IPS-18a (cell line): ENCODE measurements around the gene PDZRN3.

Experiments used
- H3K27ac ChIP-seq: one replicate; pipeline ENCODE4 v1.5.1; 2013; ENCODE audit warnings: low read length
- H3K27me3 ChIP-seq: one replicate; pipeline ENCODE4 v1.6.1; 2013; ENCODE audit warnings: mild to moderate bottlenecking, low read length; ENCODE audit not compliant: control insufficient read depth, insufficient read depth
- H3K36me3 ChIP-seq: one replicate; pipeline ENCODE4 v1.6.1; 2013; ENCODE audit warnings: low read depth, low read length; ENCODE audit not compliant: control insufficient read depth
- H3K4me1 ChIP-seq: one replicate; pipeline ENCODE4 v1.6.1; 2013; ENCODE audit warnings: low read depth, low read length; ENCODE audit not compliant: control insufficient read depth
- H3K4me3 ChIP-seq: one replicate; pipeline ENCODE4 v1.5.1; 2013; ENCODE audit warnings: low read length
- H3K9ac ChIP-seq: one replicate; pipeline ENCODE4 v1.6.1; 2013; ENCODE audit warnings: mild to moderate bottlenecking, low read length, moderate library complexity
- H3K9me3 ChIP-seq: one replicate; pipeline ENCODE4 v1.6.1; 2013; ENCODE audit warnings: low read depth, low read length; ENCODE audit not compliant: control insufficient read depth

Gene PDZRN3

DNA sequence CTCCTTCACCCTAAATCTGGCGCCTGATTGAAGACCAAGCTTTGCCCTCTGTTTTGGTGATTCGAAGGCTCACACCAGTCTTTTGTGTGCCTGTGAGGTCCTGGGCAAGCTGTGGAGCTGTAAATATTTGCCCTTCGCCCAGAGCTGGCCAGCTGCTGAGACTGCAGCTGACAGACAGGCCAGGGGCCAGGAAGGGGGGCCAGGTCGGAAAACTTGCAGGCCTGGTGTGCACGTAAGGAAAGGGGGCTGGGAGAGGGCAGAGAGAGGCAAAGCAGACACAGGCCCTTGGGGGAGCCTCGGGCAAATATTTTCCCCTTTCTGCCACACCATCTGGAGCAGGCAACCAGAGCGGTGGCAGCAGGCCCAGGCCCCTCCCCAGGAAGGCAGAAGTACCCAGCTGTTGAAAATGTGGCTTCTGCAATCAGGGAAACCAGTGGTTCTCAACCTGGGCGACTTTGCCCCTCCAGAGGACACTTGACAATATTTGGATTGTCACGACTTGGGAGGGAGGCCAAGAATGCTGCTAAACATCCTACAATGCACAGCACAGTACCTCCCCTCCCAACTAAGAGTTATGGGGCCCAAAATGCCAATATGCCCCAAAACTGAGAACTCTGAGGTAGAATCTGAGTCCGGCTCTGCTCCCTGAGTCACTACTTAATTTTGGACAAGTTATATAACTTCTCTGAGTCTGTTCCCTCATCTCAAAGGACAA is 2.5 kb downstream of the PDZRN3 start:
- peaks cover 15% of the 10 kb centered on the region for H3K4me1 ChIP-seq
- H3K27ac ChIP-seq, result no peak overlapping the region
- H3K4me3 ChIP-seq, result peak overlapping the region; percentile 77
- H3K9me3 ChIP-seq, result no peaks in the 10 kb centered on the region
- H3K9ac ChIP-seq, result no peak overlapping the region
- no peaks in the 10 kb centered on the region for H3K36me3 ChIP-seq
- H3K27me3 ChIP-seq, result peaks cover 34% of the 10 kb centered on the region

DNA sequence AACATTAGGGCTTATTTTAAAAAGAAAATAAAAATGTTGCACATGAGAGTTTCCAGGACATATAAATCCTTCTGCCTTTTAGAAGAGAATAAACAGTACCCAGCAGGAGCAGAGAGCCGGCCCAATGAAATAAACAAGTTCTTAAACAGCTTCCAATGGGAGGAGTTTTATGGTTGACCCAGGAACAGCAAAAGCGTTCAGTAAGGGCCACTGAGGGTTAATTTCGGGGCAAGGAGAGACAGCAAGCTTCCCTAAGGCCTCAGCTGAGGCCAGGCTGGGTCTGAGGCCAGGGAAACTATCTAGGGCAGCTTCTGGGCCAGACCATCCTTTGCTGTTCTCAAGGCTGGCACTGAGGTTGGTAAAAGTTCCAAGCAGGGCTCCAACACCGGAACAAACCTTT is 3.4 kb downstream of the PDZRN3 start:
- no peak overlapping the region for H3K27ac ChIP-seq
- H3K9ac ChIP-seq, result no peak overlapping the region
- peaks cover 15% of the 10 kb centered on the region for H3K4me1 ChIP-seq
- H3K9me3 ChIP-seq, result no peaks in the 10 kb centered on the region
- no peaks in the 10 kb centered on the region for H3K36me3 ChIP-seq
- H3K4me3 ChIP-seq, result peak overlapping the region; percentile 3
- H3K27me3 ChIP-seq, result peaks cover 27% of the 10 kb centered on the region

- no peak overlapping the region for H3K9ac ChIP-seq
- no peaks in the 10 kb centered on the region for H3K36me3 ChIP-seq
- no peaks in the 10 kb centered on the region for H3K9me3 ChIP-seq
- peaks cover 7% of the 10 kb centered on the region for H3K4me1 ChIP-seq
- peaks cover 10% of the 10 kb centered on the region for H3K27me3 ChIP-seq
- H3K27ac ChIP-seq, result no peak overlapping the region
- no peak overlapping the region for H3K4me3 ChIP-seq
These were observed 6.3 kb downstream of the PDZRN3 start for GRCh38 chr3:73618461-73618860.

GRCh38 chr3:73616056-73616455 is 8.7 kb downstream of the PDZRN3 start:
- no peaks in the 10 kb centered on the region for H3K27me3 ChIP-seq
- H3K4me3 ChIP-seq, result no peak overlapping the region
- H3K9me3 ChIP-seq, result no peaks in the 10 kb centered on the region
- H3K27ac ChIP-seq, result no peak overlapping the region
- no peak overlapping the region for H3K9ac ChIP-seq
- H3K36me3 ChIP-seq, result no peaks in the 10 kb centered on the region
- no peaks in the 10 kb centered on the region for H3K4me1 ChIP-seq

- H3K27ac ChIP-seq, result no peak overlapping the region
- no peak overlapping the region for H3K4me3 ChIP-seq
- no peaks in the 10 kb centered on the region for H3K27me3 ChIP-seq
- H3K9me3 ChIP-seq, result no peaks in the 10 kb centered on the region
- H3K9ac ChIP-seq, result no peak overlapping the region
- H3K4me1 ChIP-seq, result no peaks in the 10 kb centered on the region
- H3K36me3 ChIP-seq, result no peaks in the 10 kb centered on the region
These were observed 10.3 kb downstream of the PDZRN3 start for GRCh38 chr3:73614419-73614818.

GRCh38 chr3:73611176-73611575 is 13.6 kb downstream of the PDZRN3 start:
- H3K9ac ChIP-seq, result no peak overlapping the region
- H3K27me3 ChIP-seq, result no peaks in the 10 kb centered on the region
- H3K4me1 ChIP-seq, result no peaks in the 10 kb centered on the region
- H3K27ac ChIP-seq, result no peak overlapping the region
- H3K9me3 ChIP-seq, result no peaks in the 10 kb centered on the region
- no peaks in the 10 kb centered on the region for H3K36me3 ChIP-seq
- H3K4me3 ChIP-seq, result no peak overlapping the region

DNA sequence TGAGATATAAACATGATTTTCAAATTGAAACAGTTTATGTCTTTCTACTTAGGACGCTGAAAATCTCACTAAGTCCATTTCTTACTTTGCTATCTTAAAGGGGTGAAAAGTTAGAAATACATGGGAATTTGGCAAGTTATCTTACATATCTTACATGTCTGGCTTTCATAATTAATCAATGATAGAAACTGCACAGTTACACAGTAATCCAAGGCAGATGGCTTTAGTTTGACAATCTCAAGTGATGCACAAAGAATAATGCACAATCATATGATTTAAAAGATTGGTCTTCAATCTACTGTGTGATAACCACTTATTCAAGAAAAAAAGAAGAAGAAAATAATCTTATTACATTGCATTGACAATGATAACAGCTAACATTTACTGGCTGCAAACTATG is 14.2 kb downstream of the PDZRN3 start:
- Histone ChIP-seq H3K9me3 (no peaks in the 10 kb centered on the region), H3K27me3 (no peaks in the 10 kb centered on the region), H3K36me3 (no peaks in the 10 kb centered on the region), H3K9ac (no peak overlapping the region), H3K4me1 (no peaks in the 10 kb centered on the region), H3K4me3 (no peak overlapping the region), H3K27ac (no peak overlapping the region)

- Histone ChIP-seq H3K9ac (no peak overlapping the region), H3K4me1 (no peaks in the 10 kb centered on the region)
These were observed 15.1 kb downstream of the PDZRN3 start for GRCh38 chr3:73609655-73610054.

DNA sequence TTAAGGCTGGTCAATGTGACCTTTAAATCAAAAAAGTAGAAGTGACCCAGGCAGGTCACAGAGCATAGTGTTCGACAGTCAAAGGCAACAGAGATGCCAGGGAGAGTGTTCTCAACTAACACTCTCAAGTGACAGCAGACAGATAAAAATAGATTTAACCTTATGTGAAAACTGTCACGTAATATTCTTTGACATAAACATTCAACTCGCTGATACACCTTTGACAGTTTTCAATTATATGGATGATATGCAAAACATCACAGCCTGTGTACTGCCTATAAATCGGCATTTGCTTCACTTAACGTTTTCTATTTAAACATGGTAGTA is 15.5 kb downstream of the PDZRN3 start:
- Histone ChIP-seq H3K27me3 (no peaks in the 10 kb centered on the region), H3K4me3 (no peak overlapping the region), H3K4me1 (no peaks in the 10 kb centered on the region), H3K9ac (no peak overlapping the region), H3K36me3 (no peaks in the 10 kb centered on the region), H3K9me3 (no peaks in the 10 kb centered on the region), H3K27ac (no peak overlapping the region)

More at GRCh38 chr3:73609655-73610054, 15.1 kb downstream of the PDZRN3 start:
- Histone ChIP-seq H3K36me3 (no peaks in the 10 kb centered on the region), H3K9me3 (no peaks in the 10 kb centered on the region), H3K4me3 (no peak overlapping the region), H3K27me3 (no peaks in the 10 kb centered on the region), H3K27ac (no peak overlapping the region)

DNA sequence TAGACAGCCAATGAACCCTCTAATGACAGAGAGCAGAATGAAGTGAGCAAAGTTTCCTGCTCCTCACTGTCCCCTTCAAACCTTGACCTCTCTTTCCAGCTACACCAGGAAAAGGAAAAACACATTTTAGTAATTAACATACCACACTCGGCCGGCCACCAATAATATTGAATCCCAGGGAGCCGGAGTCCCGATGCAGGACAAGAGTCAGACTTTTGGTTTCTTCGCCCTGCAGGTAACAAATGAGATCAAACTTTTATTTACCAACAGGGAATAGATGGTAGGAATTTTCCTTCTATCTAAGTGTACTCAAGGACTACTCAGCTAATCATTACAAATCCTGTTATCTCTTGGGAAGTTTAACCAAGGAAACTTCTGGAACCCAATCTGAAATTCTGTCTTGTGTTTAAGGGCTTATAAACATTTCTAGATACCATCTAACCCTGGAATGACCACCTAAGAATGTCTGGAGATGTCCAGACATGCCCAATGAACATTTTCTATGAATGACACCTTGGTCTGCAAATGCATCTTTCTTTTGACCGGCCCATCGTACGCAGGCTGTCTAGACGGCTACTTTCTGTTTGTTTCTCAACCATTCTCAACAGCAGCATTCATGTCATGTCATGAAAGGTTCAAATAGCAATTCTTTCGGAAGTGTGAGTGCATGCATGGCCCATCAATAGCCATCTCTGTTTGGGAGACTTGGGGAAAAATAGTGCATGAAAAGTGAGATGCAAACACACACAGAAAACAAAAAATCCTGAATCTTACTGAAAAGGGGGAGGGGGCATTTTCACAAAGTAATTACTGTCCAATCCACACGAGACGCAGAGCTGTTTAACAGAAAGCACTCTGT is 16.1 kb downstream of the PDZRN3 start:
- Histone ChIP-seq H3K9ac (no peak overlapping the region), H3K4me3 (no peak overlapping the region), H3K4me1 (no peaks in the 10 kb centered on the region), H3K36me3 (no peaks in the 10 kb centered on the region), H3K27me3 (no peaks in the 10 kb centered on the region), H3K27ac (no peak overlapping the region), H3K9me3 (no peaks in the 10 kb centered on the region)

DNA sequence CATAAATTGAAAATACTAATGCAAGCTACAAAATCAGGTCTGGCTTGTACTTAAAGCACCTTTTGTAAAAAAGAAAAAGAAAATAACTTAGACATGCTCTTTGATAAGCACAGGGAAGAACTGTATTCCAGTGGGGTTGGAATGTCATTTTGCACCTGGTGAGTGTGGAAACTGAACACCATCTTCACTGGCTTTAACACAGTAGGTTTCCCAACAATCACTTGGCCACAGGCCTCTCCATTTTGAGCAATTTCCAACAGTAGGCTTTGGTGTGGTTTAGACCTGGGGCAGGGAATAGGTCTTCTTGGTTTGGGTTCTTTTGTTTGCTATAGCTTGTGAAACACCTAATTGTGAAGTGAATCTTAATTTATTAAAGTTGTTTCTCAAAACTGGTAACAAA is 18.9 kb downstream of the PDZRN3 start:
- Histone ChIP-seq H3K9ac (no peak overlapping the region), H3K27me3 (no peaks in the 10 kb centered on the region), H3K4me3 (no peak overlapping the region), H3K27ac (no peak overlapping the region), H3K9me3 (no peaks in the 10 kb centered on the region), H3K4me1 (no peaks in the 10 kb centered on the region), H3K36me3 (peaks cover 6% of the 10 kb centered on the region)

GRCh38 chr3:73605412-73605811 is 19.3 kb downstream of the PDZRN3 start:
- Histone ChIP-seq H3K9me3 (no peaks in the 10 kb centered on the region), H3K27ac (no peak overlapping the region), H3K36me3 (peaks cover 6% of the 10 kb centered on the region), H3K4me1 (no peaks in the 10 kb centered on the region), H3K4me3 (no peak overlapping the region), H3K27me3 (no peaks in the 10 kb centered on the region), H3K9ac (no peak overlapping the region)
